ENCODE results near the gene ASRGL1.

ASRGL1 gene

GRCh38 chr11:62398011-62398994 is 61.1 kb downstream of the ASRGL1 start:
- TF ChIP-seq ISL1 (CRISPR knock-in tag; IDR thresholded peaks at IDR 0.05): peak; percentile 90
- no peak for TF ChIP-seq CSRNP3 (CRISPR knock-in tag; IDR thresholded peaks at IDR 0.05)
- peak; percentile 76; the same call in 1 of the 2 replicates for TF ChIP-seq TSHZ2 (CRISPR knock-in tag; IDR thresholded peaks at IDR 0.05)
- 0 out of 2 replicates have a peak, but pooled peaks have one; percentile 8 for TF ChIP-seq ZNF8 (CRISPR knock-in tag; IDR thresholded peaks at IDR 0.05)
- TF ChIP-seq SNAI2 (CRISPR knock-in tag; IDR thresholded peaks at IDR 0.05): 0 out of 2 replicates have a peak, but pooled peaks have one; percentile 21
- TF ChIP-seq ZNF70 (CRISPR knock-in tag; IDR thresholded peaks at IDR 0.05): no peak
- peak; percentile 55; the same call in 1 of the 2 replicates for TF ChIP-seq PATZ1 (CRISPR knock-in tag; IDR thresholded peaks at IDR 0.05; ENCODE audit: borderline replicate concordance)
- TF ChIP-seq CSDC2 (CRISPR knock-in tag; IDR thresholded peaks at IDR 0.05): peak; percentile 83; the same call in 1 of the 2 replicates
- TF ChIP-seq OSR1 (CRISPR knock-in tag; IDR thresholded peaks at IDR 0.05): 0 out of 2 replicates have a peak, but pooled peaks have one; percentile 82
- no peak for TF ChIP-seq ARNTL (CRISPR knock-in tag; IDR thresholded peaks at IDR 0.05; ENCODE audit: borderline replicate concordance, low read depth)
- no peak for TF ChIP-seq ZC3H10 (CRISPR knock-in tag; IDR thresholded peaks at IDR 0.05)
- no peak for TF ChIP-seq POU6F1 (CRISPR knock-in tag; IDR thresholded peaks at IDR 0.05; ENCODE audit: borderline replicate concordance, low read depth)
- TF ChIP-seq CREB5 (CRISPR knock-in tag; IDR thresholded peaks at IDR 0.05; ENCODE audit: low read depth): peak; percentile 93
- TF ChIP-seq TCF4 (CRISPR knock-in tag; IDR thresholded peaks at IDR 0.05; ENCODE audit: borderline replicate concordance): peak; percentile 71; the same call in 1 of the 2 replicates
- TF ChIP-seq ZFP30 (CRISPR knock-in tag; IDR thresholded peaks at IDR 0.05): 0 out of 2 replicates have a peak, but pooled peaks have one; percentile 15
- no peak for TF ChIP-seq ZNF565 (CRISPR knock-in tag; conservative IDR thresholded peaks at IDR 0.05; ENCODE audit: low read depth)
- peak; percentile 78 for TF ChIP-seq ZFP3 (CRISPR knock-in tag; IDR thresholded peaks at IDR 0.05)
- TF ChIP-seq GLIS3 (CRISPR knock-in tag; IDR thresholded peaks at IDR 0.05): peak; percentile 94
- TF ChIP-seq BACH2 (CRISPR knock-in tag; IDR thresholded peaks at IDR 0.05; ENCODE audit: borderline replicate concordance): no peak
- no peak for TF ChIP-seq PPARA (CRISPR knock-in tag; IDR thresholded peaks at IDR 0.05; ENCODE audit: borderline replicate concordance)
- no peak for TF ChIP-seq RARB (CRISPR knock-in tag; IDR thresholded peaks at IDR 0.05)
- TF ChIP-seq TOX (CRISPR knock-in tag; IDR thresholded peaks at IDR 0.05; ENCODE audit: borderline replicate concordance): no peak
- TF ChIP-seq ESRRG (CRISPR knock-in tag; IDR thresholded peaks at IDR 0.05): 0 out of 2 replicates have a peak, but pooled peaks have one; percentile 51
- peak; percentile 12 for ATAC-seq

All from SK-N-SH treated with all-trans-retinoic acid at 6 μM for 48 hours (cell line).